ENCODE results near the gene ANKRD10.
A peak's percentile ranks its signal among the peaks of the same experiment; 100 is the strongest.

ANKRD10 gene

GRCh38 chr13:110922506-110922905, 7.6 kb upstream of the ANKRD10 start:
- no peak overlapping the region for H3K27ac ChIP-seq
- no peak for TF ChIP-seq CTCF (conservative IDR thresholded peaks at IDR 0.05)

- no peak overlapping the region for H3K27ac ChIP-seq
- no peak for TF ChIP-seq CTCF (conservative IDR thresholded peaks at IDR 0.05)
Observed at GRCh38 chr13:110921695-110922094, 6.8 kb upstream of the ANKRD10 start.

- no peak overlapping the region for H3K27ac ChIP-seq
- TF ChIP-seq CTCF (conservative IDR thresholded peaks at IDR 0.05) = no peak
Observed at GRCh38 chr13:110921209-110921608, 6.3 kb upstream of the ANKRD10 start.

- H3K27ac ChIP-seq = peak overlapping the region; percentile 37; the same call in 1 of the 2 replicates
- peak; percentile 76 for TF ChIP-seq CTCF (conservative IDR thresholded peaks at IDR 0.05)
Observed at GRCh38 chr13:110920038-110920437, 5.2 kb upstream of the ANKRD10 start.

GRCh38 chr13:110916301-110917142, 1.7 kb upstream of the ANKRD10 start:
- peak overlapping the region; percentile 100 for H3K27ac ChIP-seq

GRCh38 chr13:110915874-110916206, 971 bp upstream of the ANKRD10 start:
- no peak for TF ChIP-seq CTCF (conservative IDR thresholded peaks at IDR 0.05)
- peak overlapping the region; percentile 100 for H3K27ac ChIP-seq

More at GRCh38 chr13:110916301-110917142, 1.7 kb upstream of the ANKRD10 start:
- TF ChIP-seq CTCF (conservative IDR thresholded peaks at IDR 0.05) = no peak

- H3K27ac ChIP-seq = peak overlapping the region; percentile 100
- TF ChIP-seq CTCF (conservative IDR thresholded peaks at IDR 0.05) = no peak
Observed at GRCh38 chr13:110914331-110915056, 375 bp downstream of the ANKRD10 start.
